GM19035 (cell line): ENCODE data around the gene ATRX.
"Not testable (repeated sequence)": the region's sequence is repeated elsewhere in the genome, so short reads cannot be mapped to it uniquely, and the experiment has no call there.

Experiments used
- ATAC-seq: cut with Tn5 transposase; IDR thresholded peaks from one replicate; pipeline ENCODE4 v1.9.1; 2021; ENCODE audit not compliant: unreplicated experiment

ATRX gene

DNA sequence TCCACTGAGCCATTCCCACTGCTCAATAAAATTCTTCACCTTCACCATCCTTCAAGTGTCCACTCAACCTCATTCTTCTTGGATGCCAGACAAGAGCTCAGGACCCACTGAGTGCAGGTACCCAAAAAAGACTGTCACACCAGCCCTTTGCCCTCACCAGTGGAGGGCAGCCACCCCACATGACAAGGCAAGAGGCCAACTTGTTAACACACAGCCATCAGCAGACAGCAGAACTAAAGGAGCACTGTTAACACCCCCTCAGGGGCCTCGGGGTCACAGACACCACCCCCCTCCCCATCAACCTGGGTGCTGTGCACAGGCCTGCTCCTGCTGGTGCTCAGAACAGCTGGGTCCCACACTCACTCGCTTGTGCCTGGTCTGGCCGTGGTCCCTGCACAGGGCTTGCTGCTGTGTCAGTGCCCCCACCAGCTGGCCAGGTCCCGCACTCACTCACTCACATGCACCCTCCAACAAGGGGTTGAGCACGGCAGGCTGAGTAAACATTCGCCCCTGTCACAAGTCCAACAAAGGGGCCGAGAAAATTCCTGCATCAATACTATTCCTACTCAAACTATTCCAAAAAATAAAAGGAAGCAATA, 54.1 kb downstream of the ATRX start:
- ATAC-seq: no peak

DNA sequence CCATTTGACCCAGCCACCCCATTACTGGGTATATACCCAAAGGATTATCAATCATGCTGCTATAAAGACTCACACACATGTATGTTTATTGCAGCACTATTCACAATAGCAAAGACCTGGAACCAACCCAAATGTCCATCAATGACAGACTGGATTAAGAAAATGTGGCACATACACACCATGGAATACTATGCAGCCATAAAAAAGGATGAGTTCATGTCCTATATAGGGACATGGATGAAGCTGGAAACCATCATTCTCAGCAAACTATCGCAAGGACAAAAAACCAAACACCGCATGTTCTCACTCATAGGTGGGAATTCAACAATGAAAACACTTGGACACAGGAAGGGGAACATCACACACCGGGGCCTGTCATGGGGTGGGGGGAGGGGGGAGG, 59.9 kb downstream of the ATRX start:
- not testable (repeated sequence) for ATAC-seq

DNA sequence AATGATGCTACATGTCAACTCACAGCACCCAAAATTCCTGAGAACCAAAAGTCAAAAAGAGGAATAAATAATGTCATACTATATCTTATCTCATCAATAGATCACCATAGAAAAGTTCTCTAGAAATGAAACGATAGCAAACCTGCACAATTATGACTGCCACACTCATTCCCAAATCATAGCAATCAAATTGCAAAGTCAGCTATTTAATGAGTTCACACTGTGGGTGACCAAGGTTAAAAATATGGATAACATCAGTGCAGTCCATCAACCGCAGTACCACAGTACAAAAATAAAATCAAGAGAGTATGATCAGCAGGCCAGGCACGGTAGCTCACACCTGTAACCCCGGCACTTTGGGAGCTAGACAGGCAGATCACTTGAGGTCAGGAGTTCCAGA, 62.3 kb downstream of the ATRX start:
- ATAC-seq: no peak

DNA sequence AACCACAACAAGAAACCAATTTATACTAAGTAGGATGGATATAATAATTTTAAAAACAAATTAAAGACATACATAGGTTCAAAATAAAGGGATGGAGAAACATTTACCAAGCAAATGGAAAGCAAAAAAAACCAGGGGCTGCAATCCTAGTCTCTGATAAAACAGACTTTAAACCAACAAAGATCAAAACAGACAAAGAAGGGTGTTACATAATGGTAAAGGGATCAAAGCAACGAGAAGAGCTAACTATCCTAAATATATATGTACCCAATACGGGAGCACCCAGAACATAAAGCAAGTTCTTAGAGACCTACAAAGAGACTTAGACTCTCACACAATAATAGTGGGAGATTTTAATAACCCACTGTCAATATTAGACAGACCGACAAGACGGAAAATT, 66.6 kb downstream of the ATRX start:
- no peak for ATAC-seq

DNA sequence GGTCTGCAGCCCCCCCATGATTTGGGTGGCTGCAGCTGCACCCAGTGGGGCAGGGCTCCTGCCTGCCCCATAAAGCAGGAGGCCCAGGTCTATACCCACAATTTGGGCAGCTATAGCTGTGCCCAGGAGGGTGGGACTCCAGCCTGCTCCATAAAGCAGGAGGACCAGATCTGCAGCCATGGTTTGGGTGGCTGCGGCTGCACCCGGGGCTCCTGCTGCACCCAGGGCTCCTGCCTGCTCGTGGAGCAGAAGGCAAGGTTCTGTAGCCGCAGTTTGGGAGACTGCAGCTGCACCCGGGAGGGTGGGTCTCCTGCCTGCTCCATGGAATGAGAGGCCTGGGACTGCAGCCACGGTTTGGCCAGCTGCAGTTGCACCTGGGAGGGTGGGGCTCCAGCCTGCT, 81.1 kb downstream of the ATRX start:
- ATAC-seq: no peak

DNA sequence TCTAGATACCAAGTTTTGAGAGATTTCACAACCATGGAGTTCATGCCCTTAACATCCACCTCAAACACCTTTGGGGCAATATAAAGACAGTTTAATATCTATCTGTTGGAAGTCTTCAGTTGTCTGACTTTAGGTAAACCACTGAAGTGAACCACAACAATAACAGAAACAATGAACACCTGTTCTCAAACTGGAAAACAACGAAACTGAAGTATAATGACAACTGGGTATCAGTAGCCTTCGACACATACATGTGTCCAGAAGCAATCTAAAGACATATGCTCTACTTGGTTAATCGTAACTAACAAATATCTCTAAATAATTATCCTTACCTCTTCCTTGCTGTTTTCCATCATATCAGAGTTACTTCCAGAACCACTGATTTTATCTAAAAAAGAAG, 87.8 kb downstream of the ATRX start:
- ATAC-seq: no peak

DNA sequence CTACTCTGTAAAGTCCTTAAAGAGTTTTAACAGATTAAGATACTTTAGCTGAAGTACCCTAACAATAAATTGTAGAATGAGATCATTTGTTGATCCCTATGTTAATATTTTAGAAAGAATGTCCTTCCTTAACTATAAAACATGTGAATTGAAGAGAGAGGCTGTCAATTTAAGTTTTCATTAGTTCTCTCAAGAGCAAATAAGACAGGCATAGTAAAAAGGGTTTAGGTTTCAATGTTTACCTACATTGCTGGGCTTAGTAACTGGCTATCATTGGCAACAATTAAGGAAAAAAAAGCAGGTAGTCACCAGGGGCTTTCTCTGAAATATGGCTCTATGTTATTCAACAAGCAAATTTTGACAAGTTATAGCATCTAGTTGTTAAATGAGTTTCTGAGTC, 91.5 kb downstream of the ATRX start:
- no peak for ATAC-seq

DNA sequence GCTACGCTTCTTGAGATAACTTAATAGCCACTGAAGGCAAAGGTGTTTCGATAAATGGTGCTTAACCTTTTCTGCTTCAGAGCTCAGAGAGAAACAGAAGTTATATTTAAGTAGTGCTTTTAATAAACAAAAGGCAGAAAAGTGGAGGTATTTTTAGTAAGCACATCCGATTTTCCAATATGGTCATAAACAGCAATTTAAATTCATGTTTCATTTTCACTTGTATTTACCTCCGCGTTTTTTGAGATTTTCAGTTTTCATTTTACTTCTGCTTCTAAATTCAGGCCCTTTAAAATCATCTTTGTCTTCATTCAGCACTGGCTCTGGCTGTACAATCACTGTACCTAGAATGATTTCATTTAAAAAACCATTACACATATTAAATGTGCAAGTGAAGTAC, 92.4 kb downstream of the ATRX start:
- no peak for ATAC-seq

DNA sequence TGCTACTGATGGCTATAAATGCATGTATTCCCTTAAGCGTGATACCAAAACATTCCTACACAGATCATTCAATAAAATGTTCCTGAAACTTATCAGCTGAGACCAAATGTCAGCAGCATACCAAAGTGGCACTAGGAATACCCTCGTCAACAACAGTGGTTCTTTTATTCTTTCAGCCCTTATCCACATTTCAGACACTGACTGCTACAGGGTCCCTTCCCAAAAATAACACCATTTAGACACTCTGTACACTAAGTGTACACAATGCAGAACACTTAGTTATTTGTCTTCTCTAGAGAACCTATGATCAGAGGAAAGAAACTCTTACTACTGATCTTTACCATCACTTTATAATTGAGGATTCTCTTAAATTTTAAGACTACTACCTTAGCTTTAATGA, 94.1 kb downstream of the ATRX start:
- no peak for ATAC-seq

DNA sequence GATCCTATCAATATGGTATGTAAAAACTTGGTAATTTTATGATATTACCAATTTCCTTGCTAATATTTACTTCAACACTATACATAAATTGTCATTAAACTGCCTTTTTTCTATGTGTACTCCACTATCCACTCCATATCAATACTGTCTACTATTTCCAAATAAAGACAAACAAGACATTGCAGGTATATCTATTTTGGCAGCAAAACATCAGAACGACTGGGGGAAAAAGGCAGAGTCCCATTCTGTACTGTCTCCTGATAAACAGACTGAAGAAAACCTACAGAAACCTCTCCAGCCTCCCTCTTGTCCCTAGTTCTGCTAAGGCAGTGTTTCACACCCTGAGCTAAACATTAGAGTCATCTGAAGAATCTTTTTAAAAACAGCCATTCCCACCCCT, 96.6 kb downstream of the ATRX start:
- no peak for ATAC-seq

DNA sequence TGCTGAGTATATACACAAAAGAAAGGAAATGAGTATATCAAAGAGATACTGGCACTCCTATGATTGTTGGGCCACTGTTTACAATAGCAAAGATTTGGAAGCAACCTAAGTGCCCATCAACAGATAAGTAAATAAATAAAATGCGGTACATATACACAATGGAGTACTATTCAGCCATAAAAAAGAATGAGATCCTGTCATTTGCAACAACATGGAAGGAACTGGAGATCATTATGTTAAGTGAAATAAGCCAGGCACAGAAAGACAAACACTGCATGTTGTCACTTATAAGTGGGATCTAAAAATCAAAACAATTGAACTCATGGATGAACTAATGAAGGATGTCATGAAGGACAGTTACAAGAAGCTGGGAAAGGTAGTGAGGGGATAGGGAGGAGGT, 100.3 kb downstream of the ATRX start:
- ATAC-seq: not testable (repeated sequence)

DNA sequence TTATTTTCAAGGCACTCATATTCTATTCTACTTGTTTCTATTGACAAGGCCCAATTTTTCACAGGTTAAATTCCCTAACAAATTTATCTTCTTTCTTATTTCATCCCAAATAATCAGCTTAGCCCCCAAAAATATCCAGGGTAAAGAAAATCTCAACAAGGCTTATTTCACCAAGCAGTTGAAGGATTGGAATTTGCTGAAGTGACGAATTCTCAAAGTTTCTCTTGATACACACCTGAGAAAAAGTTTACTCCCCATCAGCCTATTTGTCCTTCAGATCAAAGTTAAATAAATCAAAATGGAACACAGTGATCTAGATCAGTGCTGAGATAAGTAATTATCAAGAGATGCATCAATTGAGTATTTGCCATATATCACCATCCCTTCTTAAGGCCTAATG, 106.9 kb downstream of the ATRX start:
- no peak for ATAC-seq

DNA sequence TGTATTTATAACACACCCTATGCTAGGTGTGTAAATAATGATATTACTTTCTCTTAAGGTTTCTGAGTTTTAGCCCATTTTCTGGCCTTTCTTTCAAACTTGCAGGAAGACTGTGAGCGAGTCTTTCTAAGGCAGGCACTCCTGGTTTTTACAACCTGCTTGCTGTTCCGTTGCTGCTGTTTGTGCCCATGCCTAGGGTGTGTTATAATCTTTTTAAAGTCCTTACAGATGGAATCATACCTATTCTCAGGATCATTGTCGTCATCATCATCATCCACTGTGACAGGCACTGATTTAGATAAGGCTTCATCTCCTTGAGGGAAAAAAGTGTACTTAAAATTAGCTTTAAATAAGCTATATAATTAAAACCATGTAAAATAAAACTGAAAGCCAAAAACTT, 110.0 kb downstream of the ATRX start:
- ATAC-seq: no peak

DNA sequence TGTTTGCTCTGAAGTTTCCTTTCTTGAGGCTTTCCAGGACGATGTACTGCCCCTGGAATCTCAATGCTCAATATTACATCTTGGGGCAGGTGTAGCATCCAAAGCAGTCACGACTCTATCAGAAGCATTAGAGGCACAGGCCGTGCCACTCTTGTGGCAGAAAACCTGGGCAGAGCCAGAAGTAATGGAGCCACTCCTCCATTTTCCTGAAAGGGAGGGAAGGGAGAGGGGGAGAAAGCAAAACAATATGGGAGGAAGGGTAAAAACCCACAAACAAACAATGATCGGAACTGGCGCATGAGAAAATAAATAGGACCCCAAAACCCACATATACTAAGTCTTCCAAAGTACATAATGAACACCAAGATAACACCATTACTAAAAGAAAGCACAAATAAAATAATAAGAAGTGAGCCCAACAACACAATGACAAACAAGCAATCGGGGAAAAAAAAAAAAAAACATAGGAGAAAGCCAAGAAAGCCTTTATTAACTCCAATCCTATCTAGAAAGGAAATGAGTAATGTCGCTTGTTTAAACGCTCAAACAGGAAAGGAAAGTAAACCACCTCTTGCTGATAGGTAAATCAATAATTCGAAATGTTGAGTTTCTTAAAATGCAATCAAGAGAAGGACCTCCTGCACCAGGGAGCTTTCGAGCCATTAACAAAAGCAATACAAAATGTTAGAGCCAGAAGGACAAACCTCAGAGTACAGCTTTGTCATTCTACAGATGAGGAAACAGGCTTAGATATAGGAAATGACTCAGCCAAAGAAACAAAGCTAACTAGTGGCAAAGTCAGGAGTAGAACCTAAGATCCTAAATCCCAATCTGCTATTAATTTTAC, 117.4 kb downstream of the ATRX start:
- no peak for ATAC-seq

DNA sequence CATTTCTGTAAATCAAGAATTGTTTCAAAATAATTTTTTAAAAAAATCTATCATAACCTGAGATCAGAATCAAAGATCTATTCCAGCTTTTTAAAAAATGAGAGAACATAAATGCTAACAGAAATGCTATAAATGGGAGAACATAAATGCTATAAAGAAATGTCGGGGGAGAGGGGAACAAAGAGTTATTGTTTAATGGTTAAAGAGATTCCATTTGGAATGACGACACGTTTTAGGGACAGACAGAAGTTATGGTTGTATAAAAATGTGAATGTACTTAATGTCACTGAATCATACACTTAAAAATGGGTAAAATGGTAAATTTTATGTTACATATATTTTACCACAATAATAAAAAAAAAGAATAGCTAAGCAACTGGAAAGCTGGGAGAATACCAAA, 127.1 kb downstream of the ATRX start:
- no peak for ATAC-seq

DNA sequence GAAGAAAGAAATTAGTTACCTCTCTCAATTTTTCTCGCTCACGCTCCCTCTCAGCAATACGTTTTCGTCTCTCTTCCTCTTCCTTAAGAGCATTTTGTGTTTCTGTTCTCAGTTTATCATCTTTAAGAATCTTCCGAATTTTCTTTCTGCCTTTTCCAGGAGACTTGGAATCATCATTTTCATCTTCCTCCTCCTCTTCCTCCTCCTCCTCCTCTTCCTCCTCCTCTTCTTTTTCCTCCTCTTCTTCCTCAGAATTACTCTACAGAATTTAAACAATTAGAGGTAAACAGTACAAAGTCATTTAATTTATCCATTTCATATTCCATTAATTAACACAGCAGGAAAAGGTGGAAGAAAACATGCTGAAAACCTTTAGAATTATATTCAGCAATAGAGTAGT, 133.9 kb downstream of the ATRX start:
- no peak for ATAC-seq

DNA sequence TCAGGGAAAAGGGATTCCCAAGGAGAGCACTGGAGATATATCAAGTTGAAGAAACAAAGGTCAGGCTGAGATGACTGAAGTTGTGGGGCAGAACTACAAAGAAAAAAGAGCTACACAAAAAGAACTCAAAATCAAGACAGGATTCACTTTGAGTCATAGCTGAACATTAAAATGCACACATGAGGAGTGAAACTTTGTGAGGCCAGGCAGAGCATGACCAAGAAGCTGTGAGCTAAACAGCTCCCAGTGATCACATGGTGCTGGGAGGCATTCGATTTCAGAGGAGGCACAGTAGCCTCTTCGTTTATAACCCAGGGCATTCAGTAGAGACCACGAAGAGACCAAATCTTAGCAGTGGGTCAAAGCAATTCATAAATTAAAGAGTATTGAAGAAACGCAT, 145.3 kb downstream of the ATRX start:
- ATAC-seq: no peak

DNA sequence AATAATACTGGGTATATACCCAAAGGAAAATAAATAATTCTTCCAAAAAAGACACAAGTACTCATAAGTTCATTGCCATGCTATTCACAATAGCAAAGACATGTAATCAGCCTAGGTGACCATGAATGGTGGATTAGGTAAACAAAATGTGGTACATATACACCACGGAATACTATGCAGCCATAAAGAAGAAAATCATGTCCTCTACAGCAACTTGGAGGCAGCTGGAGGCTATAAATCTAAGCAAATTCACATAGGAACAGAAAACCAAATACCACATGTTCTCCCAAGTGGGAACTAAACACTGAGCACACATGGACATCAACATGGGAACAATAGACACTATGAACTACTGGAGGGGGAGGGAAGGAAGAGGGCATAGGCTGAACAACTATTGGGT, 146.2 kb downstream of the ATRX start:
- ATAC-seq: no peak

DNA sequence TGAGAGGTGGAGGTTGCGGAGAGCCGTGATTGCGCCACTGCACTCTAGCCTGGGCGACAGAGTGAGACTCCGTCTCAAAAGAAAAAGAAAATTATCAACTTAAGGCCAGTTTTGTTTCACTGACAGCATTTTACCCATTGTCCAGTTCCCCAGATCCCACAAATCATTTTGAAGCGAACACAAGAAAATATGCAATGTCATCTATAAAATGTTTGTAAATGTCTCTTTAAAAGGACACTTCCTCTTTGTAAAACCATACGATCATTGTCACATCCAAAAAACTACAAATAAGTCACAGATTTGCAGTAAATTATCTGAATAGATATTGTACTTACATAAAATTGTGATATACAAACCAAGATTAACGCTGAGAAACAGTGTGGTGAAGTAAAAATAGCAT, 147.6 kb downstream of the ATRX start:
- no peak for ATAC-seq

DNA sequence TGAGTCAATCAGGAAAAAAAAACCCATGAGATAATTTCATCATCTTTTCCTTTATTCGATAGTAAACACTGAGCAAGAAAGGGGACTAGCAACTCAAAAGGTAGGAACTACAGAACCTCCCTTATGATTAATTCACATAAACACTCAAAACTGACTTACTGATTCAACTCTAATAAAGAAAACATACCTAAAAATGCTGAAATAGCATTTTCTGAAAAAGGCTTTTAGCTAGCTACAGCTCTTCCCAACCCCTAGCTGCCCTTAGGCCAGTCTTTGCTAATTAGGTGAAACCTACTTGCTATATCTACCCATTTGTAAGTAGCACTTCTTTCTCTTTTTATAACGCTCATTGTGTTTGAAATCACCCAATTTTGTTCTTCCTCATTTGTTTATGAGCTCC, 150.6 kb downstream of the ATRX start:
- ATAC-seq: no peak

DNA sequence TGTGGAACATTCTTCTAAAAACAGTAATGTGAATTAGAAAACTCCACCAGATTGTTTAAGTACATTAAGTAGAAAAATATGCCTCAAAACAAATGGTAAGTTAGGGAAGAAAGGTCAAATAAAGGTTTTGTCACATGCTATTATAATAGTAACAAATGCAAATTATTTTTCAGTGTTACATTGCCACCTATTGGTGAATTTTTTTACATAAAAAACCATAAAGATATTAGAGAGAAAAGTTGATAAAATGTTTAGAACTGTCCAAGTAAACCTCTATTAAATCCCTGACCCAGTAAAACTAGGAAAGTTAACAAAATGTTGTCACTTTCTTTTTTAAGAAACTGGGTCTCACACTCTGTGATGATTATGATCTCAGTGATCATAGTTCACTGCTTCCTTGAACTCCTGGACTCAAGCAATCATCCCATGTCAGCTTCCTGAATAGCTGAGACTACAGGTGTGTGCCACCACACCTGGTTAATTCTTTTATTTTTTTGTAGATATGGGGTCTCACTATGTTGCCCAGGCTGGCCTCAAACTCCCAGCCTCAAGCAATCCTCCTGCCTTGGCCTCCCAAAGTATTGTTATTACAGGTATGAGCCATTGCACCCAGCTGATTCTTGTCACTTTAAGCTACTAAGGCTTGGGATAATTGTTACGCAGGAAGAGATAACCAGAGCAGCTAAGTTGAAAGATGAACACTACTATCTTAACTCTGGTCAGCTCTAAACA, 157.6 kb downstream of the ATRX start:
- ATAC-seq: no peak

DNA sequence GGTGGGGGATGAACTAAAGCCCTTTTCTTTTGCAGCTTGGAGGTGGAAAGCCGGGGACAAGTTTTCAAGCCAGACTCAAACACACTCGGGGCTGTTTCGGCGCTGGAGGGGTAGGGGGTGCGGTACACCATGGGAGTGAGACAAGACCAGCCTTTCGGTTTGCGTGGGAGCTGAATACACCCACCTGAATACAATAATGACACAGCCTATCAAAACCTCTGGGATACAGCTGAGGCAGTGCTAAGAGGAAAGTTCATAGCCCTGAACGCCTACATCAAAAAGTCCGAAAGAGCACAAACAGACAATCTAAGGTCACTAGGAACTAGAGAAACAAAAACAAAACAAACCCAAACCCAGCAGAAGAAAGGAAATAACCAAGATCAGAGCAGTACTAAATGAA, 163.3 kb downstream of the ATRX start:
- ATAC-seq: no peak
